KG1 (cell line): ENCODE measurements around the gene PLCD1.
"Not testable (repeated sequence)": the region's sequence is repeated elsewhere in the genome, so short reads cannot be mapped to it uniquely, and the experiment has no call there.

Experiments used
- DNase-seq: peaks from one replicate; lab custom pipeline; 2025; lab: John Stamatoyannopoulos, UW

Gene PLCD1

DNA sequence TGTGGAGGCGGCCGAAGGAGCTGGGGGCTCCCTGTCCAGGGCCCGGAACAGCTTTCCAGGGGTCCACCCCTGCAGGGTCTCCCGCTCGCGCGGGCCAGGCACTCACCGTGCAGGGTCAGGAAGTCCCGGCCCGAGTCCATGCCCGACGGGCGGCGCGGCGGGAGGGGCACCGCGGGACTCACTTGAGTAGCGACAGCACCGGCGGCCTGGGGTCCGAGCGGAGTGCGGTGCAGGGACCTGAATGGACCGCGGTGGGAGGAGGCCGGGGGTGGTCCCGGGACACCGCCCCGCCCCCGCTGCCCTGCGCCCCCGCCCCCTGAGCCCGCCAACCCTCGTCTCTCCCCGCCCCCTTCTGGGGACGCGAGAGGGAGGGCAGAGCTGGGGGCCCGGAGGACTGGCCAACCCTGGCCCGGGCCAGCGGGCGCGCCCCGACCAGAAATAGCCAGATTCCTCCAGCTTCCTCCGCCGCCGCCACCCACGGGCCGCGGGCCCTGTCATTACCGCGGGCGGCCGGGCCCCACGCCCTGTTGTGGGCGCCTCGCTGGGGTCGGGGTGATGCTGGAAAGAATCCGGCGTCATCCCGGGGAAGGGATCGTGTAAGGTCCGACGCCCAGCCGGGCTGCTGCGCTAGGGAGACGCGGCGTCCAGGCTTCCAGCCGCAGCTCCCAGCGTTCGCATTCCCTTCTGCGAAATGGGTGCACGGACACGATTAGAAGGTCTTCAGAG, at the start of gene PLCD1:
TSS of gene PLCD1 (minus strand) at position 243 of the 726 bp plus-strand sequence. CDS start at position 140, 103 bp downstream.
- no peak for DNase-seq

DNA sequence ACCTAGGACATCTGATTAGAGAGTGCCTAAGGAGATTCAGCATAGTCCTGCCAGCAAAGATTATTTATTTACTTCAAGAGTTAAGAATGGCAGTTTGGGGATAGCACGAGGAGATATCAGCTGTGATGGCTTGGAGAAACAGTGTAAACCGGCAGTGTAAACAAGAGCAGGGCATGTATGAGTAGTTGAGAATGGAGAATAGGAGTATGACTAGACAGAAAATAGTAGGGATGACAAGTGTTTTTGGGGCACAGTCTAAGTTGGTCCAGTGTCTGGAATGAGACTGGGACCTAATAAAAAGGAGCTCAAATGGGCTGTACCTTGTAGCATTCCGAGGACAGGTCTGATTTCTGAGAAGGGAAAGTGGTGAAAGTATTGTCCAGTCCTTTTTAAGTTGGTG, 47.6 kb upstream of the PLCD1 start:
- DNase-seq = not testable (repeated sequence)

DNA sequence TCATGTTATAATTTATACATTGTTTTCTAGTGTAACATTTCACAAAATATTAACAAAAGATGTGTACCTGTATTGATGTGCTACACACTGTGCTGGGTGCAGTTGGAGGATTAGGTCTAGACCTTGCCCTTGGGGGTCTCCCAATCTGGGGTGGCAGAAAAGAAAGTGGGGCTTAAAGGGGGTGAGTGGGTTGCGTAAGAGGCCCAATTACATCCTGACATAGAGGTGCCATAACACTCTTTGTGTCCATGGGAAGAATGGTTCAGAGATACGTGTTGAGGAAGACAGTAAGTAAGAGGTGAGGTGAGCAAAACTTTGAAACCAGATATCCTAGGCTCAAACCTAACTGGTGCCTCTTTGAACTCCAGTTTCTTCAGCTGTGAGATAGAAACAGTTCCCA, 40.6 kb upstream of the PLCD1 start:
- no peak for DNase-seq

DNA sequence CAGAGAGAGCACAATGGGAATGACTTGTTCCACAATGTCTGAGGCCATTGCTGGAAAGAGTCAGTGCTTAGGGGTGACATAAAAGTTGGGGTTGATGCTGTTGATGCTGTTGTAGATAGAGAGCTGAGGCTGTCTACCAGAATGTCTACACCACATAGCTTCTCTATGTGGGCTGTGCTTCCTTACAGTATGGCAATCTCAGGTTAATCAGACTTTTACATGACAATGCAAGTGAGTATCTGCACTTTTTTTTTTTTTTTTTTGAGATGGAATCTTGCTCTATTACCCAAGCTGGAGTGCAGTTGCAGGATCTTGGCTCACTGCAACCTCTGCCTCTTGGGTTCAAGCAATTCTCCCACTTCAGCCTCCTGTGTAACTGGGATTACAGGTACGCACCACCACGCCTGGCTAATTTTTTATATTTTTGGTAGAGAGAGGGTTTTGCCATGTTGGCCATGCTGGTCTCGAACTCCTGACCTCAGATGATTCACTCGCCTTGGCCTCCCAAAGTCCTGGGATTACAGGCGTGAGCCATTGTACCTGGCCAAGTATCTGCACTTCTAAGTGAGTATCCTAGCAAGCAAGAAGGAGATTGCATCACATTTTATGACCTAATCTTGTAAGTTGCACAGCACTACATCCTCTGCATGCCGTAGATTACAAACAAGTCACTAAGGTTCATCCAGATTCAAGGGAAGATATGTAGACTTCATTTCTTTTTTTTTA, 38.2 kb upstream of the PLCD1 start:
- DNase-seq = no peak

DNA sequence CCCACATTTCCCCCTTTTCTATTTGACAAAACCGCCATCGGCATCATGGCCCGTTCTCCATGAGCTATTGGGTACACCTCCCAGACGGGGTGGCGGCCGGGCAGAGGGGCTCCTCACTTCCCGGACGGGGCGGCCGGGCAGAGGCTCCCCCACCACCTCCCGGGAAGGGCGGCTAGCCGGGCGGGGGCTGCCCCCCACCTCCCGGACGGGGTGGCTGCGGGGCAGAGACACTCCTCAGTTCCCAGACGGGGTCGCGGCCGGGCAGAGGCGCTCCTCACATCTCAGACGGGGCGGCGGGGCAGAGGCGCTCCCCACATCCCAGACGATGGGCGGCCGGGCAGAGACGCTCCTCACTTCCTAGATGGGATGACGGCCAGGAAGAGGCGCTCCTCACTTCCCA, 35.0 kb upstream of the PLCD1 start:
- not testable (repeated sequence) for DNase-seq

DNA sequence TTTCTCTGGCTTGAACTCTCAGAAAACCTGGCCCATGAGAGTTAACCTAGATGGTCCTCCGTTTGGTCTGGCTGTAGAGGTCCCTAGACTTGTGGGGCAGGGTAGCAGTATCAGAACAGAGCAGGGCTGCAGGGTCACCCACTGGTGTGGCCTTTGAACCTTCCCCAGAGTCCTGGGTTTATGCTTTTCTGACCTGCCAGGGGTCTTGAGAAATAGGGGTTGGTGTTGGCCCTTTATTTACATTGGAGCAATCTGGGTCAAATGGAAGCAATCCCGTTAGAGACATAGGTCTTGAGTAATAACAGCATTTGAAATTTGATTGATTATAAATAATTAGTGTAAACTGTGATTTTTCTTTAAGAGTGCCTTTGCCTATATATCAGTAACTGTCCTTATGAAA, 33.4 kb upstream of the PLCD1 start:
- DNase-seq = no peak

DNA sequence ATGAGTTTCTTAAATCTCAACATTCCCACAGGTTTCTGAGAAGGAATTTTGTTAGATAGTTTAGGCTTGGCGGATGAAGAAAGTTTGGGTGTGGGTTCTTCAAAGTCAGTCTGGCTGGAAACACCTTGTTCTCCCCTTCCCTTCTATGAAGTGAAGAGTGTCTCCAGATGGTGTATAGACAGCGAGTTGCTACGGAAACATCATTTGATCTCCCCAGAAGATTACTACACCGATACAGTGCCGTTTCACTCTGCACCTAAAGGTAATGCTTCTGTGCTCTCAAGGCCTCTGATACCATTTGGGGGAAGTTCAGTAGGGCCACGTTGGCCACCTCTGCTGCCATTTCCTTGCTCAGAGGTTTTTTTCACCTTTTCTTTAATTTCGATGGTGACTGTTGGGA, 30.1 kb upstream of the PLCD1 start:
- no peak for DNase-seq

DNA sequence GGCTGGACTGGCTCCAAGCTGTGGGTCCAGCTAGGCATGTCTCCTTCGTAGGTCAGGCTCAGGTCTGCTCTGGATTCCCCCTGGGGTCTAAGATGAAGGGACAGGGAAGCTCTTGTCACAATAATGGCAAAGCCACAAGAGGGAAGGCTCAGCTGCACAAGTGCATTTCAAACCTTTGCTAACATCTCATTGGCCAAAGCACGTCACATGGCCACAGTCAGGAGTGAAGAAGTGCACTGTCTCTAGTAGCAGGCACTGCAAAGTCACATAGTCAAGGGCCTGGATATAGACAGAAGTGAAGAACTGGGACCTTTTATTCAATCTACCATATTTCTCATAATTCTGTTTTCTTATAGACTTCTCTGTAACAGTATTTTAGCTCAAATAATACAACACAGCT, 29.7 kb upstream of the PLCD1 start:
- no peak for DNase-seq

DNA sequence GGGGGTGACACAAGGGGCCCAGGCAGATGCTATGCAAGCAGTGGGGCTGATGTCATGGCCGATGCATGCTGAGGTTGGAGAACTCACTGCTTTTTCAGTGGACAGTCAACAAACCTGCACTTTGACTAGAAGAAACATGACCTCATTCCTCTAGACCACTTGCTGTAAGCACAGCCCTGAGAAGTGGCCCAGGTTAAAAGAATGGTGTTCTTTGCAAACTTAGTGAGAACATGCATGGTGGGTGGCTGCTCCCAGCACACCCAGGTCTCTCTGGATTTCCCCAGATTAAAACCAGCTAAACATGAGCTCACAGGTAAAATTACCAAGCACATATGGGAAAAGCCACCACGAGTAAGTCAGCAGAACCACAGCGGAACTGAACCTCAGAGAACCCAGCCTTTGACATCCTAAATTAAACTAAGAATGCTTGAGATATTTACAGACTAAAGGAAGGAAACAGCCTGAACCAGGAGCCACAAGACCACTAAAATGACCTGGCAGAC, 25.1 kb upstream of the PLCD1 start:
- DNase-seq = no peak

DNA sequence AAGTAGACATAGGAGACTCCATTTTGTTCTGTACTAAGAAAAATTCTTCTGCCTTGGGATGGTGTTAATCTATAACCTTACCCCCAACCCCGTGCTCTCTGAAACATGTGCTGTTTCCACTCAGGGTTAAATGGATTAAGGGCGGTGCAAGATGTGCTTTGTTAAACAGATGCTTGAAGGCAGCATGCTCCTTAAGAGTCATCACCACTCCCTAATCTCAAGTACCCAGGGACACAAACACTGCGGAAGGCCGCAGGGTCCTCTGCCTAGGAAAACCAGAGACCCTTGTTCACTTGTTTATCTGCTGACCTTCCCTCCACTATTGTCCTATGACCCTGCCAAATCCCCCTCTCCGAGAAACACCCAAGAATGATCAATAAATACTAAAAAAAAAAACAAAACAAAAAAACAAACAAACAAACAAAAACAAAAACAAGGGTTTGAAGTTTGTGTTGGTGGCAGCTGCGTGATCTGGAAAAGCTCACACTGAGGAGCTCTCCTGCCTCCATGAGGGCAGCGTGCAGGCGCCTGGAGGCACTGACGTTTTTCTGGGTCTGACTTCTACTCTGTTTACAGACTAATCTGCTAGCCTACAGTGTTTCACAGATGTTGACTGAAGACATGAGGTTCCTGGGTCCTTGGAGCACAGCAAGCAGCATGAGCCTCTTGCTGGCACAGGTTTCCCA, 24.5 kb upstream of the PLCD1 start:
- not testable (repeated sequence) for DNase-seq

DNA sequence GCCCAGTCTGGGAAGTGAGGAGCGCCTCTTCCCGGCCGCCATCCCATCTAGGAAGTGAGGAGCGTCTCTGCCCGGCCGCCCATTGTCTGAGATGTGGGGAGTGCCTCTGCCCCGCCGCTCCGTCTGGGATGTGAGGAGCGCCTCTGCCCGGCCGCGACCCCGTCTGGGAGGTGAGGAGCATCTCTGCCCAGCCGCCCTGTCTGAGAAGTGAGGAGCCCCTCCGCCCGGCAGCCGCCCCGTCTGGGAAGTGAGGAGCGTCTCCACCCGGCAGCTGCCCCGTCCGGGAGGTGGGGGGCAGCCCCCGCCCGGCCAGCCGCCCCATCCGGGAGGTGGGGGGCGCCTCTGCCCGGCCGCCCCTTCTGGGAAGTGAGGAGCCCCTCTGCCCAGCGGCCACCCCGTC, 23.8 kb upstream of the PLCD1 start:
- not testable (repeated sequence) for DNase-seq

DNA sequence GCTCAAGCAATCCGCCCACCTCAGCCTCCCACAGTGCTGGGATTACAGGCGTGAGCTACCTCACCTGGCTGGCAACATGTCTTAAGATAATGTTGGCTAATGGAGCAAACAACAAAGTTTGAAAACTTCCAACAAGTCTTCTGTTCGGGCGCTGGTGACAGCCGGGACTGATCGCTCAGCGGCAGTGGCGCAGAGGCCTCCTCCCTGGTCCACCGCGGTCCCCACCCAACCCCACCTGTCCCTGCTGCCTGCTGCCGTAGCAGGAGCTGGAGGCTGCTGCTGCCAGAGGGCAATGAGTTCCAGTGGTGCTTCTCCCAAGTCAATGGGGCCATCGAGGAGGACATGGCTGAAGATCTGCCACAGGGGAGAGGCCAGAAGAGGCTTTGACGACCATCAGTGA, 21.7 kb upstream of the PLCD1 start:
- no peak for DNase-seq

DNA sequence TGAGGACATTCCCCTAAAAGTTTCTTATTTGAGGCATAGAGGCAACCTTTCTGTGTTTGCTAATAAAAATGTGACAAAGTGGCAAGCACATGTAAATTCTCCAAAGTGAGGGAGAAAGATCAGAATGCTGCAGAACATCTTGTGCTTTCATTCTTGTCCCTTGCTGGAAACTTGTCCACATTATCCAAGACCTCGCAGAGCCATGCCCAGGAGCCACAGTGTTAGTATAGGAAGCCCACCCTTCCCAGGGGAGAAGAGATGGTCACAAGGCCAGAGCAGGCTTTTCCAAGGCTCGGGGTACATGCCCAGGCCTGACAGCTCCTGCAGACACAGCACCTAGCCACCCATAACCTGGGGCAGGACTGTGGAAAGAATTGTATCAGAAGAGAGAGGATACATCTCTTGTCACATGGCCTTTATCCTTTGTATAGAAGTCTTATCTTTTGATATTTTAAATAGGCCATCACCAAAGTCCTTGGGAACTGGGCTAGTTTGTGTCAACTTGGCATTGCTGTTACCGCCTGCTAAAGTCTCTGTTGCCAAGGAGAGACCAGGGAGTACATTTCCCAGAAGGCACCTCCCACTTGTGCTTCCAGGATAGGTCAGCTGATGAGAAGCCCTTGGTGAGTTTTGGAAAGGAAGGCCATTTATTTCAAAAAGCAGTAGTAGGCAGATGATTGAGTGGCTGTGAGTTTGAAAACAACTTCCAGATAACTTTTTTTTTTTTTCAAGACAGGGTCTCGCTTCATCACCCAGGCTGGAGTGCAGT, 20.1 kb upstream of the PLCD1 start:
- no peak for DNase-seq

DNA sequence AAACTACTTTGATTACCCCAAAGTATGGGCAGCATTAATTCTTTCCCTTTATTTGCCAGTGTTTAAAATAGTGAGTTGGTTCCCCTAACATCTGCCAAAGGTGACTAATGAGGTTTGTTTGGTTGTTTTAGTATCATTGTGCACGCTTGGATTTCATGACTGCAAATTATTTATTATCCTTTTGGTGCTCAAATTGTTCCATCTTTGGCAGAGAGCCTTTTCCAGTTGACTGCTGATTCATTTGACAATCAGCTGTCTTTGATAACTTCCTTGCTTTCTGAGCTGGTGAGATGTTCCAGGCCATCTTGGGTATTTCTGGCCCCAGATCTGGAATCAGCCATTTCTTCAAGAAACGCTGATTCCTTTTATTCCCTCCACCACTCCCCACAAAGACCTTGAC, 18.5 kb upstream of the PLCD1 start:
- DNase-seq = no peak

DNA sequence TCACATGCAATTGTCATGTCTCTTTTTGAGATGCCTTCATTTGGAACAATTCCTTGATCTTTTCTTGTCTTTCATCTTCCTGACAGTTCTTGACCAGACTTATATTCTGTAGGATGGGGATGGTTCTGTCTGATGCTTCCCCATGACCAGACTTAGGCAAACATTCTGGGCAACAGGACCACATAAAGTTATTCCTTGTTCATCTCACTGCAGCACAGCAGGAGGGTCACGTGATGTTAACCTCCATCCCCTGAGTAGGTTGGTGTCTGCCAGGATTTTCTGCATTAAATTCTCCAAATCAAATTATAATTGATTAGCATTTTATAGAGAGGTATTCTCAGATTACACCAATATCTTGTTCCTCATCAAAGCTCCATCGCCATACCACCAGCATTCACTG, 17.4 kb upstream of the PLCD1 start:
- DNase-seq = no peak

DNA sequence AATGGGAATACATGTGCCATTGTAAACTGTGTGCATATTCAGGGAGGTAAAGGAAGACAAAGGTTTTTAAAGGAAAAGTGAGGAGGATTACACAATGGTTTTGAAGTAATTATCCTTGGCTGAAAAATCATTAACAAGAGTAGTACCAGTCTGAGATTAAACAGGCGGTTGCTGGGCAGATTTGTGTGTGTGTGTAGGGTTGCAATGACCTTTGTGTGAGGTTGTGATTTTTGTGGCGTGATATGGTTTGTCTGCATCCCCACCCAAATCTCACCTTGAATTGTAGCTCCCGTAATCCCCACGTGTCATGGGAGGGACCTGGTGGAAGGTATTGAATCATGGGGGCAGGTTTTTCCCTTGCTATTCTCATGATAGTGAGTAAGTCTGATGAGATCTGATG, 16.6 kb upstream of the PLCD1 start:
- no peak for DNase-seq

DNA sequence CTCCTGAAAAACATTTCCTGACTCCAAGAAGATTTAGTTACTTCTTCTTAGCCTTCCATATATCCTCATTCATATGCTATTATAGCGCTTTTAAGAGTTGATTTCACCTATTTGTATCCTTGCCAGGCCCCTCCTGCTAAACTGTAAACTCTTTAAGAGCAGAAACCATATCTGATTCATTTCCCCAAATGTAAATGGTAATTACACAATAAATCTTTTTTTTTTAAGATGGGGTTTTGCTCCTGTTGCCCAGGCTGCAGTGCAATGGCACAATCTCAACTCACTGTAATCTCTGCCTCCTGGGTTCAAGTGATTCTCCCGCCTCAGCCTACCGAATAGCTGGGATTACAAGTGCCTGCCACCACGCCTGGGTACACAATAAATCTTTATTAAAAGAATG, 14.0 kb upstream of the PLCD1 start:
- DNase-seq = no peak

DNA sequence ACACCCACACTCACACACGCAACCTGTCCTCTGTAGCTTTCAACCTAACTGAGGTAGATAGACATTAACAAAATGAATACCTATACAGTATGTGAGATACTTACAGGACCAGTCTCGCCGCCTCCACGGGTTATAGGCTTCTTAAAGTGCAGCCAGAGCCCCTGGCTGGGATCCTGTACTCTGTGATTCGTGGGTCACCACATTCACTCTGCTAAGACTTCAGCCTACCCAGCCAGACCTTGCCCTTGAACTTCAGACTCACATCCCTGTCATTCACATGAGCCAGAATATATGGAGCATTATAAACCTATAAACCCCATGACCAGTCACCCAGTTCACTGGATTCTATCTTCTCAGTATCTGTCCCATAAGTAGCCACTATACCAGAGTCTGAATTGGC, 11.0 kb upstream of the PLCD1 start:
- DNase-seq = no peak

DNA sequence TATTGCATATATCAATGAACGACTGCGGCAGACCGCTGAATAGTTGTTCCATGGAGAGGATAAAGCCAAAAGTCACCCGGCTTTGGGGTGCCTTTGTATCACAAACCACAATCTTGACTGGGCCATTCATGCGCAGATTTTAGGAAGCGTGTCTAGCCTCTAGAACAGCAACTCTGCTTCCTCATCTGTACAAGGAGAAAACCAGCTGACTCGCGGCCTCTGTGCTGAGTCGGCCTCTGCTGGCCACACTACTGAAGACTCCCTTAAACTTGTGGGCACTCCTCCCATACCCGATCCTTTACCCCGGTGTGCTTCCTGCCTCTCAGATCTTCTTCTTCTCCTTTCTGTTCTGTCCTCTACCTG, 10.4 kb upstream of the PLCD1 start:
- peak; percentile 44 for DNase-seq

DNA sequence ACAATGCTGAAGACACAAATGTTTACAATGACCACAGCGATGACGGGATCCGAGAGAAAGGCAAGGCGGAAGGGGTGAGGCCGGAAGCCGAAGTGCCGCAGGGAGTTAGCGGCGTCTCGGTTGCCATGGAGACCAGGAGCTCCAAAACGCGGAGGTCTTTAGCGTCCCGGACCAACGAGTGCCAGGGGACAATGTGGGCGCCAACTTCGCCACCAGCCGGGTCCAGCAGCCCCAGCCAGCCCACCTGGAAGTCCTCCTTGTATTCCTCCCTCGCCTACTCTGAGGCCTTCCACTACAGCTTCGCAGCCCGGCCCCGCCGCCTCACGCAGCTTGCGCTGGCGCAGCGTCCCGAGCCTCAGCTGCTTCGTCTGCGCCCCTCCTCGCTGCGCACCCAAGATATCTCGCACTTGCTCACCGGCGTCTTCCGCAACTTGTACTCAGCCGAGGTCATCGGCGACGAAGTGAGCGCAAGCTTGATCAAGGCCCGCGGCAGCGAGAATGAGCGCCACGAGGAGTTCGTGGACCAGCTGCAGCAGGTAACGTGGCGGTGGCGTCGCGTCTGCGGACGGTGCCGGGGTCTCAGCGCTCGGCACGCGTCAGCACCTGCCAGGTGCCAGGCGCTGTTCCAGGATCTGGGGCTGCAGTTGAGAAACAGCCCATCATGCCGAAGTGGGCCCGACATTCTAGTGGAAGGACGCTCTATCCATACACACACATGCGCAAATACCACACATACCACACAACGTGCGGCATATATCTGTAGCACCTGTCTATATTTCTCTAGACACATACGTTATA, 9.9 kb upstream of the PLCD1 start, which contains the start of gene DLEC1:
TSS of gene DLEC1 (plus strand) at position 108 of the 798 bp plus-strand sequence. CDS start at position 126, 18 bp downstream.
- DNase-seq = no peak

DNA sequence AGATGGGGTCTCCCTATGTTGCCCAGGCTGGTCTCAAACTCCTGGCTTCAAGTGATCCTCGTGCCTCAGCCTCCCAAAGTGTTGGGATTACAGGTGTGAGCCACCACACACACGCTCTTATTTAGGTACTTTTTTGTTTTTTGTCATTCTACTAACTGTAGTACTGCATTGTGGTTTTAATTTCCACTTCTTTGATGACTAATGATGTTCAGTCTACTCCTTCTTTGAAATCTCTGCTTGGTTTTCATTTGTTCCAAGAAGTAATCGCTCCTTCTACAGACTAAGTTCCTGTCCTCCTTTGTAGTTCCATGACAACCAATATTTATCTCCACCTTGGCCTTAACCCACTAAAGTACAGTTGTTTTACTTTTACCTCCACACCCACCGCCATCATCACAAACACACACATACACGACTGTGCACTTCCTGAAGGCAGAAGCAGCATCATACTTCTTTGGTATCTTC, 9.0 kb upstream of the PLCD1 start:
- DNase-seq = no peak
